Neural progenitor cell (in vitro differentiated cells): ENCODE measurements around the gene IGDCC3.

Experiments used
- EZH2 ChIP-seq: fragments of 200-600 bp; sonication (generic); IDR thresholded peaks from 2 replicates; pipeline ENCODE4 v1.6.1; 2017; ENCODE audit warnings: antibody characterized with exemption, mild to moderate bottlenecking, moderate library complexity
- EZH2phosphoT487 ChIP-seq: fragments of 200-600 bp; sonication (generic); IDR thresholded peaks from 2 replicates; pipeline ENCODE4 v1.6.1; 2017; ENCODE audit warnings: antibody characterized with exemption
- TF ChIP-seq, protein P1 (sequence below): fragments of 200-600 bp; sonication (generic); IDR thresholded peaks from 2 replicates; pipeline ENCODE4 v1.5.1; 2017; ENCODE audit warnings: antibody characterized with exemption, mild to moderate bottlenecking

DNA sequence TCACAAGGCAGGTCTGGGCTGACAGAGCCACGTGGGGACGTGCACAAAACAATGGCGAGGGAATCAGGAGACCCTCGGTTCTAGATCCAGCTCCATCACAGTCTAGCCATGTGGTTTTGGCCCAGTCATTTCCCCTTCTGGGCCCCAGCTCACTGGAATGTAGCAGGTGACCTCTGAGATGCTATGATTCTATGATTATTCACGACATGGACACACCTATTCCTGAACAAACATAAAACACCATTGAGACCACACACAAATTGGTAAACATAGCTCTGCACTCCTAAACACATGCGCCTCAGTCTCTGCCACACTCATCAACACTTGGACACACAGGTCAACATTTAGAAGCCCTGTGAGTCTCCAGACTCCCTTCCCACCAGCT, 36.0 kb upstream of the IGDCC3 start:
- TF ChIP-seq EZH2 (no peak), EZH2phosphoT487 (no peak)
- TF ChIP-seq, protein P1, sequence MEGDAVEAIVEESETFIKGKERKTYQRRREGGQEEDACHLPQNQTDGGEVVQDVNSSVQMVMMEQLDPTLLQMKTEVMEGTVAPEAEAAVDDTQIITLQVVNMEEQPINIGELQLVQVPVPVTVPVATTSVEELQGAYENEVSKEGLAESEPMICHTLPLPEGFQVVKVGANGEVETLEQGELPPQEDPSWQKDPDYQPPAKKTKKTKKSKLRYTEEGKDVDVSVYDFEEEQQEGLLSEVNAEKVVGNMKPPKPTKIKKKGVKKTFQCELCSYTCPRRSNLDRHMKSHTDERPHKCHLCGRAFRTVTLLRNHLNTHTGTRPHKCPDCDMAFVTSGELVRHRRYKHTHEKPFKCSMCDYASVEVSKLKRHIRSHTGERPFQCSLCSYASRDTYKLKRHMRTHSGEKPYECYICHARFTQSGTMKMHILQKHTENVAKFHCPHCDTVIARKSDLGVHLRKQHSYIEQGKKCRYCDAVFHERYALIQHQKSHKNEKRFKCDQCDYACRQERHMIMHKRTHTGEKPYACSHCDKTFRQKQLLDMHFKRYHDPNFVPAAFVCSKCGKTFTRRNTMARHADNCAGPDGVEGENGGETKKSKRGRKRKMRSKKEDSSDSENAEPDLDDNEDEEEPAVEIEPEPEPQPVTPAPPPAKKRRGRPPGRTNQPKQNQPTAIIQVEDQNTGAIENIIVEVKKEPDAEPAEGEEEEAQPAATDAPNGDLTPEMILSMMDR: no peak
